Type B pancreatic cell (in vitro differentiated cells): Measurements from ENCODE around the gene ABHD2. TPM values are rescaled to one million over a fixed set of nuclear protein-coding genes. Genes with fewer than 3 reads are reported as not detected.

Experiments
- DNase-seq: peaks from one replicate; pipeline ENCODE4 v3.0.0; 2021; ENCODE audit warnings: mixed read lengths; ENCODE audit not compliant: unreplicated experiment; ENCODE audit errors: extremely low spot score
- H3K27ac Mint-ChIP-seq: 2 replicates; pipeline ENCODE4 v1.8.0; 2021; ENCODE audit warnings: mild to moderate bottlenecking, mixed read lengths
- H3K27me3 Mint-ChIP-seq: 2 replicates; pipeline ENCODE4 v1.8.0; 2021; ENCODE audit warnings: mixed read lengths
- H3K36me3 Mint-ChIP-seq: 2 replicates; pipeline ENCODE4 v1.8.0; 2021; ENCODE audit warnings: mixed read lengths
- H3K4me1 Mint-ChIP-seq: one replicate; pipeline ENCODE4 v1.8.0; 2021; ENCODE audit warnings: mixed read lengths; ENCODE audit not compliant: unreplicated experiment
- H3K4me3 Mint-ChIP-seq: 2 replicates; pipeline ENCODE4 v1.8.0; 2021; ENCODE audit warnings: mild to moderate bottlenecking, mixed read lengths
- H3K9me3 Mint-ChIP-seq: 2 replicates; pipeline ENCODE4 v1.8.0; 2021; ENCODE audit warnings: mixed read lengths
- CTCF ChIP-seq: fragments of 200-600 bp; sonication (generic); conservative IDR thresholded peaks from 2 replicates; pipeline ENCODE4 v1.5.0; 2021; ENCODE audit warnings: antibody characterized with exemption, mild to moderate bottlenecking
- total RNA-seq: library from RNA; stranded (reverse); gene quantifications from 2 replicates; pipeline ENCODE4 v1.2.1, GENCODE V29; 2021; ENCODE audit warnings: low replicate concordance

Gene ABHD2
- total RNA-seq, 1 donor from 2014 or later, result 55.4 TPM

GRCh38 chr15:89187301-89187985, 99.2 kb downstream of the ABHD2 start:
- Mint-ChIP-seq H3K27me3 (no peaks in the 10 kb centered on the region), H3K4me3 (no peak overlapping the region), H3K36me3 (peaks cover 4% of the 10 kb centered on the region), H3K9me3 (no peaks in the 10 kb centered on the region), H3K4me1 (no peaks in the 10 kb centered on the region), H3K27ac (no peak overlapping the region)
- DNase-seq, result no peak
- no peak for TF ChIP-seq CTCF

DNA sequence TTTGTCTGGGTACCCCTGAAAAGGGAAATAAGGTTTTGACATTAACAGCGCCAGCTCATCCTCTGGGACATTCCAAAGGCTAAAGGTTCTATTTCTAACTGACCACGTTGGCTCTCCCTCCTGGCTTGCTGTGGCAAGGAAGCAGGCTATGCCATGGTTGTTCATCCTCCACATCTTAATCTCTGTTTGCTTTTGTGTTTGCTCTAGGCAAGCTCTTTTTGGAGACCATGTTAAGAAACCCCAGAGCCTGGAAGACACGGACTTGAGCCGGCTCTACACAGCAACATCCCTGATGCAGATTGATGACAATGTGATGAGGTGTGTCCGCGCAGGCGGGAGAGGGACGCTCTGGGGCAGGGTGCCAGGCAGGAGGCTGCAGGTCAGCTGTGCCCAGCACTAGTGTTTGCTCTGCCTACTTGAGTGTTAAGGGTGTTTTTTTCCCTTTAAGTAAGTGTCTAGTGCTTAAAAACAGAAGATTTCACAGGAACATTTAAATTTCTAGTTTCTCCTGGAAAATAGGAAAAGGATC, 99.8 kb downstream of the ABHD2 start:
- no peaks in the 10 kb centered on the region for H3K4me1 Mint-ChIP-seq
- no peak overlapping the region for H3K27ac Mint-ChIP-seq
- no peak for DNase-seq
- H3K27me3 Mint-ChIP-seq, result no peaks in the 10 kb centered on the region
- no peaks in the 10 kb centered on the region for H3K9me3 Mint-ChIP-seq
- H3K36me3 Mint-ChIP-seq, result peaks cover 8% of the 10 kb centered on the region
- TF ChIP-seq CTCF, result no peak
- H3K4me3 Mint-ChIP-seq, result no peak overlapping the region

GRCh38 chr15:89192136-89192535, 103.9 kb downstream of the ABHD2 start:
- Mint-ChIP-seq H3K4me1 (peaks cover 2% of the 10 kb centered on the region), H3K36me3 (peaks cover 17% of the 10 kb centered on the region), H3K27me3 (no peaks in the 10 kb centered on the region), H3K9me3 (no peaks in the 10 kb centered on the region), H3K4me3 (no peak overlapping the region), H3K27ac (no peak overlapping the region)
- no peak for DNase-seq
- no peak for TF ChIP-seq CTCF

DNA sequence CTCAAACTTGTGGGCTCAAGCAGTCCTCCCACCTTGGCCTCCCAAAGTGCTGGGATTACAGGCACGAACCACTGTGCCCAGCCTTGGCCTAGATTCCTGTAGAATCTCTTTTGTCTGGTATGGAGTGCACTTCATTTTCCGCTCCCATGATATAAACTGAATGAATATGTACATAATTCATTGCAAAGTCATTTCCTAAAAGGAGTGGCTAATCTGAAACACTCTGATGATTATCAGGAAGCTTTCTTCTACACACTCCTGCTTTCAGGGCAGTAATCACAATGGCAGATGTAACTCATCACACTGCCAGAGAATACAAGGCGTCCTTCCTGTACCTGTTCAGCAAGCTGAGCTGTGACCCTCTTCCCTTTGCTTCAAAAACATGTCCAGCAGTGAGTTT, 104.5 kb downstream of the ABHD2 start:
- Mint-ChIP-seq H3K27me3 (no peaks in the 10 kb centered on the region), H3K36me3 (peaks cover 19% of the 10 kb centered on the region), H3K9me3 (no peaks in the 10 kb centered on the region), H3K4me3 (no peak overlapping the region), H3K4me1 (peaks cover 6% of the 10 kb centered on the region), H3K27ac (no peak overlapping the region)
- no peak for DNase-seq
- TF ChIP-seq CTCF, result no peak

DNA sequence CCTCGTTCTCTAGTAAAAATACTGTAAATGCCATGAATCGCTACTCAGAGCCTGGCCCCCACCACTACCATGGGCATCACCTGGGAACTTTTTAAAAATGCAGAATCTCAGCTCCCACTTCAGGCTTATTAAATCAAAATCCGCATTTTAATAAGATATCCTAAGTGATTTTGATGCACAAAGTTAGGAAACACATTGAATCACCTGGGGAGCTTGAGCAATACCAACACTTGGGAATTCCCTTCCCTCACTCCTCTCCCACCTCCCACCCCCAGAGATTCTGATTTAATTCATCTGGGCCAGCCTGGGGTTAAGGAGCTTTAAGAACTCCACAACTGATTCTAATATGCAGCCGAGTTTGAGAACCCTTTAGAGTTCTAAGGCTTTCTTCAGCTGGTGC, 106.4 kb downstream of the ABHD2 start:
- H3K4me1 Mint-ChIP-seq, result peaks cover 21% of the 10 kb centered on the region
- no peak overlapping the region for H3K27ac Mint-ChIP-seq
- TF ChIP-seq CTCF, result no peak
- peaks cover 16% of the 10 kb centered on the region for H3K36me3 Mint-ChIP-seq
- H3K9me3 Mint-ChIP-seq, result no peaks in the 10 kb centered on the region
- no peaks in the 10 kb centered on the region for H3K27me3 Mint-ChIP-seq
- no peak overlapping the region for H3K4me3 Mint-ChIP-seq
- DNase-seq, result no peak
